ENCODE measurements around the gene PRF1.

Gene PRF1

GRCh38 chr10:70559861-70560260, 42.7 kb downstream of the PRF1 start:
- no peak for DNase-seq (ENCODE audit: low read depth)

GRCh38 chr10:70558871-70559810, 43.4 kb downstream of the PRF1 start:
- peak; percentile 68 for DNase-seq (ENCODE audit: low read depth)

GRCh38 chr10:70558295-70558694, 44.2 kb downstream of the PRF1 start:
- DNase-seq (ENCODE audit: low read depth) = no peak

- DNase-seq (ENCODE audit: low read depth) = no peak
These were observed 44.7 kb downstream of the PRF1 start for GRCh38 chr10:70557876-70558275.

GRCh38 chr10:70557086-70557845, 45.3 kb downstream of the PRF1 start:
- DNase-seq (ENCODE audit: low read depth) = no peak

GRCh38 chr10:70555371-70555770, 47.2 kb downstream of the PRF1 start:
- no peak for DNase-seq (ENCODE audit: low read depth)

GRCh38 chr10:70552586-70552985, 50.0 kb downstream of the PRF1 start:
- DNase-seq (ENCODE audit: low read depth) = no peak

- DNase-seq (ENCODE audit: low read depth) = no peak
These were observed 50.5 kb downstream of the PRF1 start for GRCh38 chr10:70551971-70552422.

- no peak for DNase-seq (ENCODE audit: low read depth)
These were observed 51.1 kb downstream of the PRF1 start for GRCh38 chr10:70551466-70551865.

- DNase-seq (ENCODE audit: low read depth) = no peak
These were observed 52.1 kb downstream of the PRF1 start for GRCh38 chr10:70550459-70550858.

GRCh38 chr10:70549962-70550458, 52.5 kb downstream of the PRF1 start:
- peak; percentile 73 for DNase-seq (ENCODE audit: low read depth)

- no peak for DNase-seq (ENCODE audit: low read depth)
These were observed 53.1 kb downstream of the PRF1 start for GRCh38 chr10:70549351-70549961.

All from stimulated activated CD8-positive, alpha-beta memory T cell treated with anti-CD3 and anti-CD28 coated beads, Interleukin-15, amount 100 ng/mL, for 1 hour (primary cell).